NOMO-1 treated with dmso at 0.1 percent for 144 hours (cell line): ENCODE measurements around the gene SPATA12.
A peak's percentile ranks its signal among the peaks of the same experiment; 100 is the strongest.
"Not testable (repeated sequence)": the region's sequence is repeated elsewhere in the genome, so short reads cannot be mapped to it uniquely, and the experiment has no call there.

Experiments used
- DNase-seq: peaks from one replicate; lab custom pipeline; 2025; ENCODE audit not compliant: unreplicated experiment; lab: John Stamatoyannopoulos, UW

Gene SPATA12

DNA sequence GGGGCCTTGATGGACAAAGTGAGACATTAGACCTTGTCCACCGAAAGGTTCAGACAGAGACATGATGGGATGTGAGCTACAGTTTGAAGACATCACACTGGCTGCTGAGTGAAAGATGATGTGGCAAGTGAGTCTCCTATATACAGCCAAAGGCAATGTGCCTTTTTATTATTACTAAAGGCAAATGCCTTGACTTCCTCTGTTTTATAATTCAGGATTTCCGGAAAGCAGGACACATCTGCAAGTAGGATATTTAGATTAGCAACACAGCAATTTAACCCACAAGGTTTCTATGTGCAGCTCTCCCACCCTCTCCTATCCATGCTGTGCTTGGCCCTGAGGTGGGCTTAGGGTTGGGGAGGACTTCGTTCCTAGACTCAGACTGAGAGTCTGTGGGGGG is 20.7 kb downstream of the SPATA12 start:
- no peak for DNase-seq

DNA sequence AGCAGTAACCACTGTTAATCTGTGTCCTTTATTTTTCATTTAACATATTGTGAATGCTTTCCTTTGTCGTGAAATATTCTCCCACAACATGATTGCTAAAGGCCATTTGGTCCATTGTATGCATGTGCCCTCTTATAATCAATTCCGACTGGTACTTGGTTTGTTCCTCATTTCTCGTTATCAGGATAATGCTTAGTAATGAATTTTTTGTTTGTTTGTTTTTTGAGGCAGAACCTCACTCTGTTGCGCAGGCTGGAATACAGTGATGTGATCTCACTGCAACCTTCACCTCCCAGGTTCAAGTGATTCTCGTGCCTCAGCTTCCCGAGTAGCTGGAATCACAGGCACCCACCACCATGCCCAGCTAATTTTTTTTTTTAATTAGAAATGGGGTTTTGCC is 22.0 kb downstream of the SPATA12 start:
- no peak for DNase-seq

DNA sequence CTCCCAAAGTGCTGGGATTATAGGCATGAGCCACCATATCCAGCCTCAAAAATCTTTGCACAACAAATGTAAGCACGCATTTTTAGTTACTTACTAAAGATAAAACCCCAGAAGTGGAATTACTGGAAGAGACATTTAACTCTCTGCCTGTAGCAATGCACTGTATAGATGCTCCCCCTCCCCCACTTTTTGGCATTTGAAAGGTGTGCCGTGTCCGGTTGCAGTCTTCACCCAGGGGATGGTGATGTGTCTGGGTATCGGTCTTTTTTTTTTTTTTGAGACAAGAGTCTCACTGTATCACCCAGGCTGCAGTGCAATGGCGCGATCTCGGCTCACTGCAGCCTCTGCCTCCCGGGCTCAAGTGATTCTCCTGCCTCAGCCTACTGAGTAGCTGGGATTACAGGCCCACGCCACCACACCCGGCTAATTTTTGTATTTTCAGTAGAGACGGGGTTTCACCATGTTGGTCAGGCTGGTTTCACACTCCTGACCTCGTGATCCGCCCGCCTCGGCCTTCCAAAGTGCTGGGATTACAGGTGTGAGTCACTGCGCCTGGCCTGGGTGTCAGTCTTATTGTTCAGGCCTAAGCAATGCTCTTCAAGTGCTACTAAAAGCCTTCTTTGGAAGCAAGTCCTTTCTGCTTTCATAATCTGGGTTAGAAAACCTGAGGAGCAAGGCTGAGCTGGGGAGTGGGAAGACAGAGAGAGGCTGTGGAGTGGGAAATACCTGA is 23.0 kb downstream of the SPATA12 start:
- DNase-seq: not testable (repeated sequence)

DNA sequence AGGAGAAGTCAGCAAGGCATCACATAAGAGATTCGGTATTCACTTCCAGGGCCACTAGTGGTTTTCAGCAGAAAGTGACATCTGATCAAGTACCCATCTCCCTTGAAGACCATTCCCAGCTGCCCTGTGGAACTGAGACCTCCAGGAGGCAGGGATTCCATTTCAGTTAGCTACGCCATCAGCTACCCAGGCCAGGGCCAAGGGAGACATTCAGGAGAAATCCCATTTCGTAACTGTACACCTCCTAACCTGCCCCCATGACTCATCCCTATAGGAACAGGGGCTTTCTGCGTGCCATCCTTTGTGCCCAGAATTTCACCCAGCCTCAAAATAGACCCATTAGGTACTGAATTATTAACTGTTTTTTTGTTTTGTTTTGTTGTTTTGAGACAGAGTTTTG is 24.7 kb downstream of the SPATA12 start:
- DNase-seq: no peak

DNA sequence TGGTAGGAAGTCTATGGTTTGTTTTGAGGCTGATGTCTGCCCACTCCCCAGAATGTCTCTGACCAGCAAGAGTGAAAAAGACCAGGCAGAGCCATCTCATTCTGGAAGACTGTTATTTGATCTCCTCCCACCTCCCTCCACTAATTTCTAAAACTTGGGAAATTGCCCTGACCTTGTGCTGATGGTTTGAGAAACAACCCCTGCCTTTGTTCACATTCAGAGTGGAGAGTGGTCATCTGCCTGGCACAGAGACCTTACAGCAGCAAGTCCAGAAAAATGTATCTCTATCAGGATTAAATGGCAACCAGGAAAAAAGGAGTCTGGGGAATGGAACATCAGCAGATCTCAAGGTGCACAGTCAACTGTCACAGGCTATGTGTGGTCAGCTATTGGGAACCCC is 25.7 kb downstream of the SPATA12 start:
- DNase-seq: no peak

DNA sequence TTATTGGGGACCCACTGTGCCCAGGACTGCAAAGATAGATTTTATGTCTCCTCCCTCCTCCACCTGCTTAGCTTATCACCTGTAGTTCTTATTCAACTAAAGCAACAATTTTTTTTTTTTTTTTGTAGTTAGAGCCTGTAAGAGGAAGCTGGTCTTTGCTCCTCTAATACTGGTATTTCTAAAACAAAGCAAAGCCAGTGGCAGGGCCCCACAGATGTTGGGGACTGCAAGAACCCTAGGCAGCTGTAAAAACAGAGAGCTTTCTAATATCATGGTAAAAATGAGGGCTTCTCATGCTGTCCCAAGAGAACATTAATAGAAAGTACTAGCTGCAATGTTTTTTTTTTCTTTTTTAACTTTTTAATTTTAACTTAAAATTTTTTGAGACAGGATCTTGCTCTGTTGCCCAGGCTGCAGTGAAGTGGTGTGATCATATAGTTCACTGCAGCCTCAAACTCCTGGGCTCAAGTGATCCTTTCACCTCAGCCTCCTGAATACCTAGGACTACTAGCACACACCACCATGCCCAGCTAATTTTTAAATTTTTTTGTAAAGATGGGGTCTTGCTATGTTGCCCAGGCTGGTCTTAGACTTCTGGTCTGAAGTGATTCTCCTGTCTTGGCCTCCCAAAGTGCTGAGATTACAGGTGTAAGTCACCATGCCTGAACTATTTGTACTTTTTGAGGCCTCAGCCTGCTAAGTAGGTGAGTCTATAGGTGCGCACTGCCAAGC is 27.1 kb downstream of the SPATA12 start:
- no peak for DNase-seq

- no peak for DNase-seq
These were observed 28.0 kb downstream of the SPATA12 start for GRCh38 chr3:57088503-57088902.

- no peak for DNase-seq
These were observed 28.6 kb downstream of the SPATA12 start for GRCh38 chr3:57089043-57089442.

DNA sequence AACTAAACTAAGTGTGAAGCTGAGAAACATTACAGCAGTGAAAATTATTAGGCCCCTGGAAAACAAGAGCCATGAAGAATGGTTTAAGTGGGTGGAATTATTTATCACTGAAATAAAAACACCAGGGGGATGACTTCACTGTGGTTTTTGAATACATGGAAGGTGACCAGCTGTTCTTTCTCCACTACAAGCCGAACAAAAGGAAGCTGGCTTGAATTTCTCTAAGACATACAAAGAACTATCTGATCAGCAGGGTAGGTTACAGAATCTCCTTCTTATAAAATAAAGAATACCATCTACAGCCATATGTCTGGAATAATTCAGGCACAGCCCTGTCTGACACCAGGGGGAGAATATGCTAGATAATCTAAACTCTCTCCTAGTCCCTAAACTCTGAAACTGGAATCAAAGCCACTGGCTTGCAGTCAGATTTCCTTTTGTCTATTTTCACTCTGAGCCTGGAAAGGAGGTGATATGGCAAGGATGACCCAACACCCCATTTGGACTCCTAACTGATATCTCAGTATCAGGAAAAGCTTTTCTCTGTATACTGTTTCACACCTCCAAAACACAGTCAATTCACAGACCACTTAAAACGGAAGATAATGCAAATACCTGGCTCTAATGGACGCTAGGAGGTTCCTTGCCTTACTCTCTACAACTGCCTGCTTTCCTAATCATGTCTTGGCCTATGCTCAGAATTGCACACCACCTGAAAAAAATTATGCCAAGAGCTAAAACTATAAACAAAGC is 31.2 kb downstream of the SPATA12 start:
- no peak for DNase-seq

- no peak for DNase-seq
These were observed 33.0 kb downstream of the SPATA12 start for GRCh38 chr3:57093489-57093888.

GRCh38 chr3:57093971-57094535 is 33.6 kb downstream of the SPATA12 start:
- no peak for DNase-seq

GRCh38 chr3:57094575-57094974 is 34.1 kb downstream of the SPATA12 start:
- no peak for DNase-seq

DNA sequence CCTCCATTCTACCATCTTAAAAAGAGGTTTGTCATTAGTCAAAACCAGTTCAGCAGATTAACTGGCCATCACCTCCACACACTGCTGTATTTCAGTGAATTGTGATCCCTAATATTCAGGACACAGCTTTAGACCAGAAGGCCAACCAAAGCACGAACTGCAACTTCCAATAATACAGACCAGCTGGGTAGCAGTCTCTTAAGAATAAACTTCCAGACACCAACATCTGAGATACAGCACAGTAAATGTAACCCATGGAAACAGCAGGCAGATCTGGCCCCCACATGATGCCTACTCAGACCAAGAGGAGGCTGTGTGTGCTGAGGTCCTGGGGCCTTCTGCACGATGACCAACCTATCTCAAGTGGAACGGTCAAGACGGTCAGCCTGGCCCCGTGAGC is 34.9 kb downstream of the SPATA12 start:
- no peak for DNase-seq

GRCh38 chr3:57097536-57097935 is 37.1 kb downstream of the SPATA12 start:
- no peak for DNase-seq

DNA sequence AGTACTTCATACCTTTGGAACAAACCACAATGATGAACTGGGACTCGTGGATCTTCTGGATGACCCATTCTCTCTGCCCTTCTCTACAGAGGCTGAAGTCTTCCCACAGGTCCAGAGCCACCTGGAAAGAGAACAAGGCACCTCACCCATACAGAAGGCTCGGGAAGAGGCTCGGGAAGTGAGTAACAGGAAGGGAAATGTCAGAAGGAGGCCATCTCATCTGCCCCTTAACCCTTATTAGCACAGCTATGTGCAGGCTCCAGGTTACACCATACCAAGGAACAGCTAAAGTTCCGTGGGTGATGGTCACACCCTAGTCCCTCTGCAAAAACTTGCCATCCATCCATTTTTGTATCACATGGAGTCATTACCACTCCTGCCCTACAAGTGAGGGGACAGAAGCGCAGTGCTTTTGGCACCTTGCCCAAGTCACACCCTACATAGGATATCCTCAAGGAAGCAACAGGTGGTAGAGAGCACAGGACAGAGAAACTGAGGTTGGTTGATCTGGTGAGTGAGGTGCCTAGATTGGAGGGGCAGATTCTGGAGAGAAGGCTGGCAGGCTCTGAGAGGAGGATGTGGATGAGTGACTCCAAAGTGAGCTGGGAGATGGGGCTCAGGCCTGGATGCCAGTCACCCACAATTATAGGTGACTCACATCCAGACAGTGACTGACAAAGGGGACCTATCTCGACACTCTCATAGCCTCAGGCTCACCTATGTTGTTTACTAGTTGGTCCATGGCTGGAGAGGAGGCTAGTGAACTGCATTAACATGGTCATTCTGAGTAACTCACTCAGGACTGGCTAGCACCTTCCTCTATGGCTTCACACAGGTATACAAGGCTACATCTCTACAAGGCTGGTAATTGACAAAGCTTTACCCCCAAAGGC is 38.2 kb downstream of the SPATA12 start:
- DNase-seq: no peak

- peak; percentile 54 for DNase-seq
These were observed 39.7 kb downstream of the SPATA12 start for GRCh38 chr3:57100046-57100695.

GRCh38 chr3:57105585-57105984 is 45.1 kb downstream of the SPATA12 start:
- DNase-seq: no peak

- no peak for DNase-seq
These were observed 48.2 kb downstream of the SPATA12 start for GRCh38 chr3:57108684-57109083.

DNA sequence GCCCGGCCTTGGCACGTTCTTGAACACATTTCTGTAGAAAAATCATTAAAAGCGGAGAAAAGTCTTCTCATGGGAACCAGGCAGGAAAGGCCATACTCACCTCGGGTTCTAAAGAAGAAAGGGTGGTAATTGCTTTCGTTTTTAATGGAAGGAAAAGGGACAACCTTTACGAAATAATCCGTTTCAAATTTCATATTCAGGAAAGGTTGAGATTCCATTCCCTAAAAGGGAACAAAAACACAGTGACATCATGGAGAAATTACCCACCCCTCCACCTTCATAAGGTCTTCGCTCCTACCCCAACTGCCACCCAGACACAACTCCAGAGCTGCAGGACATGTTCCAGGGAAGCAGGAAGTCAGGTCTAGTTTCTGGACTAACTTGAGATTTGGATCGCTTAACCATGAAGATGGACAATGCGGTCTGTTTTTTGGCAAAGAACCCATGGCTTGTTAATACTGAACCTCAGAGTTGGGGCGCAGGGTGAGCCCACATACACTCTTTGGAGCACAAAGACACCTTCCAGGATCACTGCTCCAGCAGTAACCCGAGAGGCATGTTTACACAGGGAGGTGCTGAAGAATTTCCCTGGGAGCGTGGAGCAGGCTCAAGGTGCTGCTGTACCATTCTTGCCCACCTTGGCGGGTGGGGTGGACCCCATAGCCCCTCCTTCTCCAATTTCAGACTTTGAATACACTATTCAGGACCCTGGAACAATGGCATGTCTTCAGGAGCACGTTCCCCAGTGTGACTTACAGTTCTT is 49.2 kb downstream of the SPATA12 start:
- DNase-seq: no peak
